Globus pallidus (tissue), 1 donor: ENCODE results near the gene UCK2.

Experiments
- DNase-seq: peaks from one replicate; pipeline ENCODE4 v3.0.0-alpha.2; 2015; ENCODE audit warnings: low spot score

UCK2 gene

GRCh38 chr1:165856021-165856420, 28.6 kb downstream of the UCK2 start:
- no peak for DNase-seq

- DNase-seq = no peak
These were observed 29.2 kb downstream of the UCK2 start for GRCh38 chr1:165856606-165857005.

GRCh38 chr1:165857046-165857801, 29.8 kb downstream of the UCK2 start:
- no peak for DNase-seq

GRCh38 chr1:165858364-165858823, 31.0 kb downstream of the UCK2 start:
- DNase-seq = no peak

GRCh38 chr1:165858967-165859845, 31.8 kb downstream of the UCK2 start:
- DNase-seq = no peak

GRCh38 chr1:165860065-165860464, 32.7 kb downstream of the UCK2 start:
- DNase-seq = no peak

- DNase-seq = no peak
These were observed 34.5 kb downstream of the UCK2 start for GRCh38 chr1:165861911-165862310.

GRCh38 chr1:165862448-165862847, 35.0 kb downstream of the UCK2 start:
- DNase-seq = no peak

GRCh38 chr1:165863346-165863745, 35.9 kb downstream of the UCK2 start:
- no peak for DNase-seq

GRCh38 chr1:165865633-165866340, 38.4 kb downstream of the UCK2 start:
- DNase-seq = no peak

- DNase-seq = no peak
These were observed 41.9 kb downstream of the UCK2 start for GRCh38 chr1:165869343-165869742.

GRCh38 chr1:165871311-165872067, 44.1 kb downstream of the UCK2 start:
- DNase-seq = peak; percentile 62

GRCh38 chr1:165873481-165873880, 46.1 kb downstream of the UCK2 start:
- DNase-seq = no peak

- no peak for DNase-seq
These were observed 47.2 kb downstream of the UCK2 start for GRCh38 chr1:165874643-165875042.

- no peak for DNase-seq
These were observed 47.8 kb downstream of the UCK2 start for GRCh38 chr1:165875171-165875570.

- no peak for DNase-seq
These were observed 48.2 kb downstream of the UCK2 start for GRCh38 chr1:165875604-165876003.

GRCh38 chr1:165876121-165876520, 48.7 kb downstream of the UCK2 start:
- no peak for DNase-seq

GRCh38 chr1:165877411-165877810, 50.0 kb downstream of the UCK2 start:
- DNase-seq = no peak

- DNase-seq = no peak
These were observed 50.6 kb downstream of the UCK2 start for GRCh38 chr1:165877940-165878556.

- DNase-seq = no peak
These were observed 52.5 kb downstream of the UCK2 start for GRCh38 chr1:165879946-165880345.

- DNase-seq = no peak
These were observed 53.6 kb downstream of the UCK2 start for GRCh38 chr1:165880993-165881392.
